HG02852 (cell line): Measurements from ENCODE around the gene NUTM2F.
"Not testable (repeated sequence)": the region's sequence is repeated elsewhere in the genome, so short reads cannot be mapped to it uniquely, and the experiment has no call there.

Experiments
- ATAC-seq: cut with Tn5 transposase; IDR thresholded peaks from one replicate; pipeline ENCODE4 v1.9.1; 2021; ENCODE audit warnings: mild to moderate bottlenecking, moderate library complexity; ENCODE audit not compliant: unreplicated experiment

NUTM2F gene

DNA sequence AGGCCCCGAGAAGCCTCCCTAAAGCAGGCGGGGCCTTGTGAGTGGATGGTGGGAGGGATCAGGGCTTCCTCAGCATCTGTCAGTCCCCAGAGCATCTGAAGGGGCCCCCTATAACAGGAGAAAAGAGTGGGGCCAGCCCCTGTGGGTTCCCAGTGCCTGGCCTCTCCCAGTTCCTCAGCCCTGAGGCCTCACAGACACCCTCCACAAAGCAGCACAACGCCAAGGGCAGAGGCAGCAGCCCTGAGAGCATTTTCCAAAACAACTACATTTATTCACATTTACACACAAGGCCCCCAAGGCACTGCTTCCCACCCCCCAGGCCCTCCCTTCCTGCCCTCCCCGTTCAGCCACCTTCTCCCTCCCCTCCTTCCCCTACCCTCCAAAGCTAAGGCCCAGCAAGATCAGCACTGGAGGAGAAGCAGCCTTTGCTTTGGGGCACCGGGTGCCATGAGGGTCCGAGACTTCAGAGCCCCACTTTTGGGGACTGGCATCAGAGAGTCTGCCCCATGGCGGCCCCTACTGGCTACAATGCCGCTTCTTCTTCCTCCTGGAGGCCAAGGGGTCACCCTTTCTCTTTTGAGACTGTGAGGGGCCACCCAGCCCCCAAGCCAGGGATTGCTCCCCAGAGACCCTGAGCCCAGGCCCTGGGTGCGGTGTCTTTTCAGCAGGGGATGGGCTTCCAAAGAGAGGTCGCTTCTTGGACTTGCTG lies 10.3 kb downstream of the NUTM2F start:
- ATAC-seq: not testable (repeated sequence)

DNA sequence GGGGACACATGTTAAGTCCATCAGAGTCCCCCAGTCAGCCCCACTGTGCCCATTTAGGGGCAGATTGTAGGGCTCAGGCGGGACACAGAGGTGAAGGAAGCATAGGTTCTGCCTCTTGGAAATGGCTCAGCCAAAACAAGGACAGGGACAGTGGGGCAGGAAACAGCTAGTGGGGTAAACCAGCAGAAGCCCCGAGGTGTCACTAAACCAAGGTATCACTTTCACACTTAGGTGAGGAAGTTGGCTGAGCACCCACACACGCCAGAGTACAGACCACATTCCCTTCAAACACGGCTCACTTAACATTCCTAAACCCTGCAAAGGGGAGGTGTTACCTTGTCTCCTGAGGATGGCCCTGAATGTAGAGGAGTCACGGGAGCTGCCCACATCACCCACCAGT lies 12.2 kb downstream of the NUTM2F start:
- ATAC-seq: peak; percentile 70

DNA sequence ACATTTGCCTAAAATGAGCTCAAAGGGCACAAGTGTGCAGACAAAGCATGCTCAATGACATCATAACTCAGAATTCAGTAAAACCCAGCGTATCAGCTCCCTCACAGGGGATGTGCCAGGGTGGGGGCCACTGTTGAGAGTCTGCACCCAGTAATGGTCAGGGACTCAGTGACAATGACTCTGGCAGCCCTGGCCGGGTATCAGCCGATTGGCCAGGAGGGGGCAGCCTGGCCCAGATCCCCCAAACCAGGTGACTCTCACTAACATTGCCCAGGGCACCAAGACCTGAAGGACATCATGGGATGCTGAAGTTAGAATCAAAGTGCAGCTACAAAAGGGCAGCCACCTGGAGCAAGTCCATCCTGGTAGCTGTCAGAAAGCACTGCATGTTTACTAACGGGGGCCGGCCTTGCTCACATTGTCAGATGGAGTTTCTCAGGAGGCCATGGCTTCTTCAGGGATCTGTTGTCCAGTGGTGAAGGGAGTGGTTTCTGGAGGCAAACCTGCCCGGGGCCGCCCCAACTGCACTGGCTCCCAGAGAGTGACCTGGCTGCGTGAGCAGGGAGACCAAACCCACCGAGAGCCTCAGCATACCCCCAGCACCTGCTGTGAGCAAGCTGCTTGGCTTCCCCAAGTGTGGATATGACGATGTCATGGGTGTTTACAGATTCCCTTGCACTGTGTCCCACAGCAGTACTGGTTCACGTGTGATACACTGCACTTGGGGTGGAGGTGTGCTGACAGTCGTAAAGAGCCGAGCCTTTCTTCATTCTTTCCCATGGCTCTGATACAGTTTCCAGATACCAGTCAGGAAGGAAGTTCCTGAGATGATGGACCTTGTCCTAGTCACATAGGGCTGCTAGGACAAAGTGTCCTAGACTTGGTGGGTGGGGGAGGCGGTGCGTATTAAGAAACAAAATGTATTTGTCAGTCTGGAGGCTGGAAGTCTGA lies 13.1 kb downstream of the NUTM2F start:
- ATAC-seq: not testable (repeated sequence)

DNA sequence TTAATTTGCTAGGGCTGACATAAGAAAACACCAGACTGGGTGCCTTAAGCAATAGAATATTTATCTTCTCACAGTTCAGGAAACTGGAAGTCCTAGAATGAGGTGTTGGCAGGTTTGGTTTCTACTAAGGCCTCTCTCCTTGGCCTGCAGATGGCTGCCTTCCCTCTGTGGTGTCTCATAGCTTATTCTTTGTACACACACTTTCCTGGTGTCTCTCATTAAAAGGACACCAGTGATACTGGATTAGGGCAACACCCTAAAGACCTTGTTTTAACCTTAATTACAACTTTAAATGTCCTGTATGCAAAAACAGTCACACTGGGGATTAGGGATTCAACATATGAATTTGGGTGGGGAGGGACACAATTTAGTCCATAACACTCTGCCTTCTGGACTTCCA lies 25.1 kb downstream of the NUTM2F start:
- ATAC-seq: no peak

DNA sequence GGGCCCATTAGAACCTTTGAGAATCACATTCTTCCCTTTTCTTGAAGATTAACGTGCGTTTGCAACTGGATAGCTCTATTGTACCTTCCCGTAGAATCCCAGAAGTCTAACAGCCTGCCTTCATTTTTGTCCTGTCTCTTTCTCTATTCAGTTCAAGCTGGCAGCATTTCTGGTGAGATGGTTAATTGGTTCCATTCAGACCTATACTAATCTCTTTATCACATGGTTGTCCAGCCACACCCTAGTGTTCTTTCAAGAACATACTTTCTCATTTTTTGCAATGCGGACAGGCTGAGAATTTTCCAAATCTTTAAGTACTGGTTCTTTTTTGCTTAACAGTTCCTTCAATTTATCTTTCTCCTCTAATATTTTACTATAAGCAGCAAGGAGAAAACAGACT lies 26.0 kb downstream of the NUTM2F start:
- ATAC-seq: no peak

DNA sequence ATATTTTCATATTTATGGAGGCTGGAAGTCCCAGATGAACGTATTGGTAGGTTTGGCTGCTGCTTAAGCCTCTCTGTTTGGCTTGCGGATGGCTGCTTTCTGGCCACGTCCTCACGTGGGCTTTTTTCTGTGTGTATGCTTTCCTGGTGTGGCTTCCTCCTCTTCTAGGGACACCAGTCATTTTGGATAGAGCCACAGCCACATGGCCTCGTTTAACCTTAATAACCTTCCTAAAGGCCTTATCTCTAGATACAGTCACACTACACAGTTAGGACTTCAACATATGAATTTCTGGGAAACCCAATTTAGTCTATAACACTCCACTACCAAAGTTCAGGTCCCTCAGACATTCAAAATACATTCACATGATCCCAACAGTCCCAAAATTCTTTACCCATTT lies 26.9 kb downstream of the NUTM2F start:
- no peak for ATAC-seq

DNA sequence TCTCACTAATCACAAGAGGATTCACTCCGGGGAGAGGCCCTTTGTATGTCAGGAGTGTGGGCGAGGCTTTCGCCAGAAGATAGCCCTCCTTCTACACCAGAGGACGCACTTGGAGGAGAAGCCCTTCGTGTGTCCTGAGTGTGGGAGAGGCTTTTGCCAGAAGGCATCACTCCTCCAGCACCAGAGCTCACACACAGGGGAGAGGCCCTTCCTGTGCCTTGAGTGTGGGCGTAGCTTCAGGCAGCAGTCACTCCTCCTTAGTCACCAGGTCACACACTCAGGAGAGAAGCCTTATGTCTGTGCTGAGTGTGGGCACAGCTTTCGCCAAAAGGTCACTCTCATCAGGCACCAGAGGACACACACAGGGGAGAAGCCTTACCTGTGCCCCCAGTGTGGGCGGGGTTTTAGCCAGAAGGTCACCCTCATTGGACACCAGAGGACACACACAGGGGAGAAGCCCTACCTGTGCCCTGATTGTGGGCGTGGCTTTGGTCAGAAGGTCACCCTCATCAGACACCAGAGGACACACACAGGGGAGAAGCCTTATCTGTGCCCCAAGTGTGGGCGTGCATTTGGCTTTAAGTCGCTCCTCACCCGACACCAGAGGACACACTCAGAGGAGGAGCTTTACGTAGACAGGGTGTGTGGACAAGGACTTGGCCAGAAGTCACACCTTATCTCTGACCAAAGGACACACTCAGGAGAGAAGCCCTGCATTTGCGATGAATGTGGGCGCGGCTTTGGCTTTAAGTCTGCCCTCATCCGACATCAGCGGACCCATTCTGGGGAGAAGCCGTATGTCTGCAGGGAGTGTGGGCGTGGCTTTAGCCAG lies 27.8 kb downstream of the NUTM2F start:
- ATAC-seq: no peak

DNA sequence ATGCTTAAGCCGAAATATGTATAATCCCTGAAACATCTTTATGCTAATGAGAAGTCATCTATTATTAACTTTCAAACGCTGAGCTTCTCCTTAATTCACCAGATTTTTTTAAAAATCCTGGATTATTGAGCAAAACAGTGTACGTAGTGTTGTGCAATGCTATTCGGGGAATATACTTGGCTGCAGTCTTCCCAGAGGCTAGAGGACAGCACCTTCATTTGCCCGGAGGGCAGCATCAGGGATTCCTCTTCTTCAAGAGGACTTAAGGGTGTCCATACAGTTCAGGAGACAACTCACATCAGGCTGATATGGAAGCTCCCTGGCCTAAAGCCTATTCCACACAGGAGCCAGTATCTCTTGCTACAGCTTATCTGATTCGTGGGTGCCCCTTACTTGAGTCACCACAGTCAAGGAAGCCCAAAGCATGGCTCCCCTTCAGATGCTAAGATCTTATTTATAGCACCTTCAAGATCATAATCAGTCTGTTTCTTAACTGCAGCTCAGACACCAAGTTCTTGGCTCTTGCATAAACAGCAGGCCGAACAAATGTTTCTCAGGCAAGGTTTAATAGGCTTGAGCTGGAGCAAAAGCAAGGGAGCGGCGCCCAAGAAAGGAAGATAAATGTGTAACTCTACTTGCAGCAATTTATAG lies 29.4 kb downstream of the NUTM2F start:
- no peak for ATAC-seq

DNA sequence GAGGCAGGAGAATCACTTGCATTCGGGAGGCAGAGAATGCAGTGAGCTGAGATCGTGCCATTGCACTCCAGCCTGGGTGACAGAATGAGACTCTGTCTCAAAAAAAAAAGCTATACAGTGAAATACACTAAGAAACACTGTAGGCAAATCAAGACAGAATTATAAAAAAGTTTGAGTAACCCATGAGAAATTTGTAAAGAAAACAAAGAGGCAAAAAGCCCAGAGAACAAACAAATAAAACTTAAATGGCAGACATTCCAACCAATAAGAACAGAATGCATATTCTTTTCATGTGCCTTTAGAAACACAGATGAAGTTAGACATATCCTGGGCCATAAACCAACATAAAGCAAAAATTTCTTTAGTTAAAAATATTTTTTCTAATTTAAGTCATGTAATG lies 38.8 kb downstream of the NUTM2F start:
- no peak for ATAC-seq

DNA sequence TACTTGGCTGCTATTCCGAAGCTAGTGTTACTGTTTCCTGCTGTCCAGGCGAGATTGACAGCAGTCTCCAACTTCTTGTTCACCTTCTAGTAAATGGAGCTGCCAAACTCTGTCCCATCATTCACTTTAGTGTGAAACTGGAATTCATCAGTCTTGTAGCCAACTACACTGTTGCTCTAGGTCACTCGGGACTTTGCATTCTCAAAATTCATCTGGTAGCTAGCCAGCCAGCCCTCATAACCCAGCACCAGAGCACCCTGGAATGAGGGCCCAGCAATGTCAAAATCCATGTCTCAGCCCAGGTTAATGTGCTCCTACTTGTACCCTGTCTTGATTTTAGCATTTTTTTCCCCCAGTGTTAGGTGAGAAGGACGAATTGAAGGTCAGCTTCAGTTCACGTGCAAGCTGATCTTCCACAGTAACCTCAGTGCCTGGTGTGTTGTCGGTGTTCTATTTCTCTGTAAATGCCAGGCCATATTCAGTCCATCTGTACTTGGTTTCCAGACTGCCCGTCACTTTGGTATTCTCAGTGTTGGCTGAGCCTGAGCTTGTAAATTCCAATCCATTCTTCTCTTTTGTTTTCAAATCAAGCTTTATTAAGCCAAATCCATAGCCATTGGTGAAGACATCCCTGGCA lies 40.4 kb downstream of the NUTM2F start:
- no peak for ATAC-seq

DNA sequence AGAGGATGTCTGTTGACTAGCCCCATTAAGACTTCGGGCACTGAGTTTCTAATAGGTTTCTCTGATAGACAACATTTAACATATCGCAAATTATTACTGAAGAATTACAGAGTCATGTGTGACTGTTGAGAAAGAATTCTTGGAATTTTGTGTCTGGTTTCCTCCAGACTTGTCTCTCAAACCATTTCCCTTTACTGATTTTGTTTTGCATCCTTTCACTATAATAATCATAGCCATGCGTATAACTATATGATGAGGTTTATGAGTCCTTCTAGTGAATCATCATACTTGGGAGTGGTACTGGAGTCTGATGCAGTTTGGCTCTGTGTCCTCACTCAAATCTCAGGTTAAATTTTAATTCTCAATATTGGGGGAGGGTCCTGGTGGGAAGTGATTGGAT lies 42.3 kb downstream of the NUTM2F start:
- ATAC-seq: no peak

DNA sequence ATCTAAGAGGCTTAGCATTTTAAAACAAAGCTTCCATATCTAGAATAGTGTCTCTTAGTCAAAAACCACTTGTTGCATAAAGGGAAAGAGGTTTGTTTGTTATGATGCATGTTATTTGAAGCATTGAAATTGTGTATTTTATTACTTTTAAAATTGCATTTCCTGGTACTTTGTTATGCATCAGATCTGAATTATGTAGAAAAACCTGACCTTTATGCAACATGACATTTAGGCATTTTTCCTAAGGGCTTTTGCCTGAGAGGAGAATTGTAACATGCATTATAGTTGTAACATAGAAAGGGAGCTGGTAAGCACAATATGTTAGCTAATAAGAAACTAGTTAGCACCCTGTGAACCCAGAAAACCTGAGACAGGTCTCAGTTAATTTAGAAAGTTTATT lies 47.3 kb downstream of the NUTM2F start:
- ATAC-seq: no peak

DNA sequence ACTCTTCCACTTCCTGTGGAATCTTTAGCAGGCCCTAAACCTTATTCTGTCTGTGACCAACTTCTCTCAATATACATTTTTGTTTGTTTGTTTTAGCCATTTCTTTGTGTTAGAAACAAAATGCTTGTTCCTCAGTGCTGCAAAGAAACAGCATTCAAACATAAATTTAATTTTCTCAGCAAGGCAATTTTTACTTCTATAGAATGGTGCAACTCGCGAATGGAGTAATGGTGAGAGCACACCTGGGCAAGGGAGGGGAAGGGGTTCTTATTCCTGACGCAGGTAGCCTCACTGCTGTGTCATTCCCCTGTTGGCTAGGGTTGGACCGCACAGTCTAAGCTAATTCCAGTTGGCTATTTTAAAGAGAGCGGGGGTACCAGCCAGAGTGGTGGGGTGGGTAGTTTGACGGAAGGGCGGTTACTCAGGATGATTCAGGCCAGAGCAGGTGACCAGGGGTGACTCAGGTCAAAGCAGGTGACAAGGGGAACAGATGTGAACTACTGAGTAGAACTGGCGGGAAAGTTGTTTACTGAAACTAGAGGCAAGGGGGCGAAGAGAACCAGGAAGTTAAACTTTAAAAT lies 47.9 kb downstream of the NUTM2F start:
- no peak for ATAC-seq

DNA sequence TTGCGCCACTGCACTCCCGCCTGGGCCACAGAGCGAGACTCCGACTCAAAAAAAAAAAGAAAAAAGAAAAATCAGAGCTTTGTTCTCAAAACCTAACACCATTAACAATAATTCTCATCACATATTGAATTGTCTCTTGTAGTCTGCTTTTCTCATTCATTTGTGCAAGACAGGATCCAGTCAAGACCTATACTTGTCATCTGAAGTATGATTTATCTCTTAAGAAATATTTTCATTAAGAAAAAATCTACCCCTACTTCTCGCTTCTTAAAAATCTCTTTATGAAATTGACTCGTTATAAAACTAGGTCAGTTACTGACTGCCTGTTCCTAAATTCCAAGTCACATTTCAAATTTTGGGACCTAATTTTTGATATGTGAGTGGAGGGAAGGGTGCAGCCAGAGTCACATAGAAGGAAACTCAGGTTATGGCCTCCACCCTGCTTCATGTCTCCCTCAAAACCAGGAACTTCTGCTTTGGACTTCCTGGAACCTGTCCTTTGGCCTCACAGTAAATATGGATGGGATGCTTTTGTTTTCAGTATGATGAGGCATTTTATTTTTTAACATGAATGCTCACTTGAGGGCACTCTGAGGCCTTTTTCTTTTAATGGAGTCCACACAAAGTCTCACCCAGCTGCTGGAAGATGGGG lies 50.4 kb downstream of the NUTM2F start:
- ATAC-seq: no peak

DNA sequence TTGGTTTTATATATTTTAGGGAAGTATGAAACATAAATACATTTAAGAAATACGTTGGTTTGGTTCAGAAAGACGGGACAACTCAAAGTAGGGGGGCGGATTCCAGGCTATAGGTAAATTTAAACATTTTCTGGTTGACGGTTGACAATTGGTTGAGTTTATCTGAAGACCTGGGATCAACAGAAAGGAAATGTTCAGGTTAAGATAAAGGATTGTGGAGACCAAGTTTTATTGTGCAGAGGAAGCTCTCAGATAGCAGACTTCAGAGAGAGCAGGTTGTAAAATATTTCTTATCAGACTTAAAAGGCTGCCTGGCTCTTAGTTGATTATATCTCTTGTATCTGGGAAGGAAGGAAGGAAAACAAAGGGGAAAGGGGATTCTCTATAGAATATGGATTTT lies 51.4 kb downstream of the NUTM2F start:
- ATAC-seq: not testable (repeated sequence)

DNA sequence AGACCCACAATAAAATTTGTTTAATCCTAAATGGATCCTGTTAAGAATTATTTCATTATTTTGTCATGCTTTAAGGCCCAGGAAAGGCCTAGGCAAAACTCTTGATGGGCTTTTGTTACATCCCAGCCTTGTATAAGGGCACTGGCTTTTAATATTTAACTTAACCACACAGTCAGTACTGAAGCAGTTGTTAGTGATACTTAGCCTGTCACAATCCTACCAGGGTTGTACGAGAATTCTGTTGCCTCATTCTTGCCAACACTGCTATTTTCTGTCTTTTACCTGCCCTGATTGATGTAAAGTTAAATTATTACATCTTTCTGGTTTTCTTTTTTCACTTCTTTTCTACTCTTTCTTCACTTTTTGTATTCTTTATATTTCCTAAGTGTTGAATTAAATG lies 58.4 kb downstream of the NUTM2F start:
- ATAC-seq: no peak

DNA sequence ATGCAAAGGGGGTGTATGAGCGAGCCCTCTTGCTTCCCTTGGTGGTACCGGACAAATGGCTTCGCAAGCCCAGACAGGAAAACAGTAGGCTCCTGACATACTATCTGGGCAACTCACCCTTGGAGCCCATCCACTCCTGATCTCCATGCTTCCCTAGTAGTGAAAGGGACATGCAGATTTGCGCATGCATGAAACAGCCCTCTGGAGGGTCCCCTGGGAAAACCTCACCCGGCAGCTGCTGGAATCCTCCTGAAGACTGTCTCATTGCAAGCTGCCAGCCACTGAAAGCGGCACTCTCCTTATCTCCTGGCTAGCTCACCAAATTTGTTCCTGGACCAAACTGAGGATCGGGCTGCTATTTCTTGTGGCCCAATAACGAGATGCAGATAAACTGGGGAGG lies 59.2 kb downstream of the NUTM2F start:
- no peak for ATAC-seq
